TTC549 (cell line): Measurements from ENCODE around the gene PTPRB.
"Not testable (repeated sequence)": the region's sequence is repeated elsewhere in the genome, so short reads cannot be mapped to it uniquely, and the experiment has no call there.

Experiments used
- FAIRE-seq: peaks from 2 replicates; lab custom pipeline; 2012; peaks lifted over from hg19 to GRCh38; lab: Jason Lieb, UNC

Gene PTPRB

DNA sequence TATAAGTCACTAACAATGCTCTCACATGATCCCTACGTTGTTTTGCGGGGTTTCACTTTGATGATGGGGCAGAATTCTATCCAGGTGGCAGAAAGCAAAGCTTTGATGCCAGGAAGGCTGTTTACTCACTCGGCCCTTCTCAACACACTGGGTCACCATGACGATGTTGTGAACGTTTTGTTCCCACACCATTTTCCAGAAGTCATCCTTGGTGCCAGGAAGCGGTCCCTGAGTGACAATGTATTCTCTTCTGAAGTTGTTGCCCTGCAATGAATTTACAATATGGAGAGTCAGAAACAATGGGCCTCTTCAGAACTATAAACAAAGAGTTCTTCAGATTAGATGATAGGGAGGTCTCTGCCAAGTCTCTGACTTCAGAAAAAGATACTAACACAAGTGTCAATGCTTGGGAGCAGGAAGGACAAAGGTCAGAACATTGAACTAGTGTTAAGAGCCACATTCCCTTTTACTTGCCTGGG, 101.3 kb downstream of the PTPRB start:
- no peak for FAIRE-seq

GRCh38 chr12:70534466-70534865, 102.8 kb downstream of the PTPRB start:
- no peak for FAIRE-seq

DNA sequence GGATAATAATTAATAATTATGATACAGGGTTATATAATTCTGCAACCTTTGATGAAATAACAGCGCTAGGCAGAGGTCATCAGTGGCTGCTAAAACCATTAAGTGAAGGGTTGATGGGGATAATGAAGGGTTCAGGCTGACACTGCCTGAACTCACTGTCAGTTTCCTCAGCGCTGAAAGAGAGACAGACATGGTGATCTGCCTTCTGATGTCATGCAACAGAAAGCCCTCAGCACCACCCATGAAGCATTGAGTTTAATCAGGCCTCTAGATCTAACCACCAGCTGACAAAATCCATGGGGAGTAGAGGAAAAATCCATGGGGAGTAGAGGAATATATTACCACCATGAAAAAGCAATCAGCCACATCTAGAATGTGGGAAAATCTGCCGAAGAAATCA, 107.6 kb downstream of the PTPRB start:
- no peak for FAIRE-seq

GRCh38 chr12:70520847-70521246, 116.4 kb downstream of the PTPRB start:
- FAIRE-seq: no peak

GRCh38 chr12:70513426-70513825, 123.8 kb downstream of the PTPRB start:
- FAIRE-seq: no peak

DNA sequence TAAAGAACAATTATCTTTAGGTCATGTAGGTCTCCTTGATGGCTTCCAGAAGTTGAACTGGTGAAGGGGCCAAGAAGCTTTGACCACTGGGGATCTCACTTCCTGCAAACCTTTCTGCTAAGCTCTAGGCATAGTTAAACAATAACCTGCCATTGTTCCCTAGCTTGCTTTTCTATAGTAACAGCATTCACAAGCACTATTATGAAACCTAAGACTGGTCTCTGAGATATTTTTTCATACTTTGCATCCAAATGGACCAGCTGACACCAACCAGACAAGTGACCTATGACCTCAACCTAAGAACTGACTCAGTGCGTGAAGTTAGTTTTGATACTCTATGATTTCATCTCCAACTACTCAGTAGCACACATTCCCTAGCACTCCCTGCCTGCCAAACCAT, 129.1 kb downstream of the PTPRB start:
- FAIRE-seq: no peak

- no peak for FAIRE-seq
Measured at GRCh38 chr12:70507442-70507841, 129.8 kb downstream of the PTPRB start.

- no peak for FAIRE-seq
Measured at GRCh38 chr12:70497508-70497907, 139.7 kb downstream of the PTPRB start.

- FAIRE-seq: not testable (repeated sequence)
Measured at GRCh38 chr12:70492904-70493303, 144.3 kb downstream of the PTPRB start.

DNA sequence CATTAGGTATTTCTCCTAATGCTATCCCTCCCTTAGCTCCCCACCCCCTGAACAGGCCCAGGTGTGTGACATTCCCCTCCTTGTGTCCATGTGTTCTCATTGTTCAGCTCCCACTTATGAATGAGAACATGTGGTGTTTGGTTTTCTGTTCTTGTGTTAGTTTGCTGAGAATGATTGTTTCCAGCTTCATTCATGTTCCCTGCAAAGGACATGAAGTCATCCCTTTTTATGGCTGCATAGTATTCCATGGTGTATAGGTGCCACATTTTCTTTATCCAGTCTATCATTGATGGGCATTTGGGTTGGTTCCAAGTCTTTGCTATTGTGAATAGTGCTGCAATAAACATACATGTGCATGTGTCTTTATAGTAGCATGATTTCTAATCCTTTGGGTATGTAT, 146.3 kb downstream of the PTPRB start:
- FAIRE-seq: not testable (repeated sequence)

DNA sequence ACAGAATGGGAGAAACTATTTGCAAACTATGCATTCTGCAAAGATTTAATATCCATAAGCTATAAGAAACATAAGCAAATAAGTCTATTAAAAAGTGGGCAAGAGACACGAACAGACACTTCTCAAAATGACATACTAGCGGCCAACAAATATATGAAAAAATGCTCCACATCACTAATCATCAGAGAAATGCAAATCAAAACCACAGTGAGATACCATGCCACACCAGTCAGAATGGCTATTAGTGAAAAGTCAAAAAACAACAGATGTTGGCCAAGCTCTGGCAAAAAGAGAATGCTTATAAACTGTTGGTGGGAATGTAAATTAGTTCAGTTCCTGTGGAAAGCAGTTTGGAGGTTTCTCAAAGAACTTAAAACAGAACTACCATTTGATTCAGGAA, 149.8 kb downstream of the PTPRB start:
- no peak for FAIRE-seq

- no peak for FAIRE-seq
Measured at GRCh38 chr12:70486588-70486987, 150.6 kb downstream of the PTPRB start.

DNA sequence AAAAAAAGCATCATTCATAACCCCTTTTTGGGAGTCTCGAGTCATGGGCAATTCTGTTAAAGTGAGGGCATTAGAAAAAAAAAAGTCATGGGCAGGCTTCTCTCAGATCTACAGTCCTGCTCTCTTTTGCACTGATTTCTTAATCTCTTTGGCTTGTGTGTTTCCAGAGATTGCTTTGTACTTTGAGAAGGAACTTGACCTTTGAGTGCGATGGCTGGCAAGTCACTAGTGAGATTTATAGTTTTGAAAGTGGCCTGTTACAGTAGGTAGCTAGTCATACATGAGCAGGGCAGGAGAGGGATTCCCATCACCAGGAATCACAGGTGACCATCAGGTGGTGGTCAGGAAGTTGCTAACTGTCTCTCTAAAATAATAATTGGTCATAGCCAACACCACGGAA, 151.5 kb downstream of the PTPRB start:
- no peak for FAIRE-seq

DNA sequence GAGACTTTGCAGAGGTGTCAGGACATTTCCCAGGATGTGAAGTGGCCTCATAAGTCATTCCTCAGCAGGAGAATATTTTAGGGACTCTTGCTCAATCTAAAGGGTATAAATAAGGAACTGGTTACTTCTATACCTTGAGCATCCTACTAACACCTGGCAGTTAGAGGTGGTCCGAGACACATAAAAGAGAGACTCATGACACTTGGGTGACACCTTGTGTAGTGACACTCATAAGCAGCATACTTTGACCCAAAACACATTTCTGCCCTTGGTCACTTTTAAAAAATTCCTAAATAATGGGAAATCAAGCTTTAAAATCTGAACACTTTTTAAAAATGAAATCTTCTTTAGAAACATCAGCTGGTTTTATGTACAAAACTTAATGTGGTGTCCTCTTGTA, 152.8 kb downstream of the PTPRB start:
- no peak for FAIRE-seq

DNA sequence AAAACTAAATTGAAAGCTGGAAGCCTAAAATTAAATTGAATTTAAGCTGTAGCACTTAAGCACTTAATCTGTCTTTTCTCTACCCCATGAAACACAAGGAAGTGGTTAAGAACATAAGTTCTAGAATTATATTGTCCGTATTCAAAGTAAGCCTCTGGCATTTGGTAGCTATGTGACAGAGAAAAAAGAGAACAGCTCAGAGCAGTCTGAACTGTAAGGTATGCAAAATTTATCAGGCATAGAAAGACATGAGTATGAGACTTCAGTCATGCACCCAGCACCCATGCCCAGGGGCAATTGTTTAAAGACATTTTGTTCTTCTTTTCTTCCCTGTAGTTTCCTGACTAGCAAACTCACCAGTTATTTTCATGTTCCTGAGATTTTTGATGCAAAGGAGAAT, 154.5 kb downstream of the PTPRB start:
- FAIRE-seq: no peak

DNA sequence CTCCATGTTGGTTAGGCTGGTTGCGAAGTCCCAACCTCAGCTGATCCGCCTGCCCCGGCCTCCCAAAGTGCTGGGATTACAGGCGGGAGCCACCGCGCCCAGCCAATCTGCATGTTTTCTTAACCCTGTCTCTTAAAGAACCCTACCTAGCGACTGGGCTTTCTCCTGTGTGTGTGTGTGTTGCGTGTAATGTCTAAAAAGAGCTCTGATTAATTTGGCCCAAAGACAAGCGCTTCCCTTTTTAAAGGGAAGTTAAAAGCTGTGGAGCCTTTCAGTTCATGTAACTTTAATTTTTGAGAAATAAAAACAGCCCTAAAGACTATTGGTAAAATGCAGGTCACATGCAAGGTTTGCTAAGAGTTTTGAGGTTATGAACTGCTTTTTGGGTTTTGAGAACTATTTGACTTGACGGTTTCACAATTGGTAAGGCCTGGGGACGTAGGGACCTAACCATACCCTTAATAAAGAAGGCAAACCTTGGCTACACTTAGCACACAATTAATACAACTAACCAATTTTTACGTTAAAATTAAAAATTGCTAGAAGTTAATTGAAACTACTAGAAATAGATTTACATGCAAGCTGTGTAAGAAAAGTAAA, 167.9 kb downstream of the PTPRB start:
- FAIRE-seq: no peak

GRCh38 chr12:70468741-70469140, 168.5 kb downstream of the PTPRB start:
- no peak for FAIRE-seq

- no peak for FAIRE-seq
Measured at GRCh38 chr12:70467918-70468733, 169.1 kb downstream of the PTPRB start.

DNA sequence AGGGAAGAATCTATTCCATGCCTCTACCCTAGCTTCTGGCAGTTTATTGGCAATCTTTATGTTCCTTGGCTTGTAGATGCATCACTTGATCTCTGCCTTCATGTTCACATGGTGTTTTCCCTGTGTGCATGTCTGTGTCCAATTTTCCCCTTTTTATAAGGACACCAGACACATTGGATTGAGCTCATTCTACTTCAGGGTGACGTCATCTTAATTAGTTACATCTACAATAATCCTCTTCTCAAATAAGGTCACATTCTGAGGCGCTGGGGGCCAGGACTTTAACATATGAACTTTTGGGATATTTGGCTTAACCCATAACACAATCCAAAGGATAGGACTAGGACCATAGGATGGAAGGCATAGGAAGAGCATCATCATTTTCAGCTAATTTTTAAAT, 169.8 kb downstream of the PTPRB start:
- FAIRE-seq: no peak

GRCh38 chr12:70466753-70467152, 170.5 kb downstream of the PTPRB start:
- no peak for FAIRE-seq
